Measurements from ENCODE around the gene GRID1.

Gene GRID1

GRCh38 chr10:86215712-86216111 is 150.9 kb downstream of the GRID1 start:
- no peak overlapping the region for H3K4me3 ChIP-seq (ENCODE audit: low read length)
- H3K36me3 ChIP-seq (ENCODE audit: control insufficient read depth, insufficient read depth, low read length, severe bottlenecking) = no peaks in the 10 kb centered on the region
- DNase-seq (ENCODE audit: low read depth) = no peak
- H3K4me1 ChIP-seq (ENCODE audit: control insufficient read depth, insufficient read depth, low read length) = no peaks in the 10 kb centered on the region
- peaks cover 8% of the 10 kb centered on the region for H3K27me3 ChIP-seq (replicated peaks; ENCODE audit: control insufficient read depth, insufficient read depth, low read length)
- H3K9me3 ChIP-seq (ENCODE audit: control insufficient read depth, low read length) = peaks cover 4% of the 10 kb centered on the region
- no peak overlapping the region for H3K9ac ChIP-seq (ENCODE audit: low read length)

DNA sequence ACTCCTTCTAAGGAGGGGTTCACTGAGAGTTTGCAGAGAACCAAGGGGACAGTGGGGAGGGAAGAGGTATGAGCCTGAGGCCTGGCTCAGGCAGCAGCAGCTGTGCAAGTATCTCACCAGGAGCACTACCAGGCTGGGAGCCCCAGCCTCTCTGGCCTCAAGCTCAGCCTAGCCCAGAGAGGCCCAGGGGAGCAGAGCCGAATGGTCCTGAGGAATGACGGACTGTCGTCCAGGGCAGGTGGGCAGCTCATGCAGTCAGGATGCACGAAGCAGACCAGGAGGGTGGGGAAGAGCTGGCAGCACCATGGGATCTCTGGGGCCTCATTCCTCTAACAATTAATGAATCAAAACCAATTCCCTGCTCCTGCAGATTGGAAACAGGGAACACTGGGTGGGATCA is 151.5 kb downstream of the GRID1 start:
- Histone ChIP-seq H3K4me3 (ENCODE audit: low read length) (no peak overlapping the region), H3K9ac (ENCODE audit: low read length) (no peak overlapping the region), H3K4me1 (ENCODE audit: control insufficient read depth, insufficient read depth, low read length) (no peaks in the 10 kb centered on the region), H3K36me3 (ENCODE audit: control insufficient read depth, insufficient read depth, low read length, severe bottlenecking) (no peaks in the 10 kb centered on the region), H3K27me3 (replicated peaks; ENCODE audit: control insufficient read depth, insufficient read depth, low read length) (peaks cover 6% of the 10 kb centered on the region), H3K9me3 (ENCODE audit: control insufficient read depth, low read length) (peaks cover 4% of the 10 kb centered on the region)
- no peak for DNase-seq (ENCODE audit: low read depth)

- Histone ChIP-seq H3K27me3 (replicated peaks; ENCODE audit: control insufficient read depth, insufficient read depth, low read length) (peaks cover 3% of the 10 kb centered on the region), H3K4me1 (ENCODE audit: control insufficient read depth, insufficient read depth, low read length) (no peaks in the 10 kb centered on the region), H3K9me3 (ENCODE audit: control insufficient read depth, low read length) (peaks cover 4% of the 10 kb centered on the region), H3K9ac (ENCODE audit: low read length) (no peak overlapping the region), H3K36me3 (ENCODE audit: control insufficient read depth, insufficient read depth, low read length, severe bottlenecking) (no peaks in the 10 kb centered on the region), H3K4me3 (ENCODE audit: low read length) (no peak overlapping the region)
- DNase-seq (ENCODE audit: low read depth) = no peak
Measured at GRCh38 chr10:86213148-86213547, 153.4 kb downstream of the GRID1 start.

DNA sequence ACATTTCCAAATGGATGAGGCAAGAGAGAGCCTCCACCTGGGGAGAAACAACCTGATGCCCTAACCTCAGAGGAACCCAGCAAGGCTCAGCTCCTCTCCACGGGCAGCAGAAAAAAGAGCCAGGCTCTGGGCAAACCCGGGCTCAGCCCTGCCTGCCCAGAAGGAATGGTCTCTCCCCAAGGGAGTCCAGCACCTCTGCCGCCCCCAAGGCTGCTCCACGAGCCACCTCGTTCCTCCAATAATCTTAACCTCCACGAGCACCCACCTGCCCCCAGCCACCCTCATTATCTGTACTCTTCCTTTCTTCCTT is 154.2 kb downstream of the GRID1 start:
- H3K4me3 ChIP-seq (ENCODE audit: low read length) = no peak overlapping the region
- H3K4me1 ChIP-seq (ENCODE audit: control insufficient read depth, insufficient read depth, low read length) = no peaks in the 10 kb centered on the region
- no peaks in the 10 kb centered on the region for H3K36me3 ChIP-seq (ENCODE audit: control insufficient read depth, insufficient read depth, low read length, severe bottlenecking)
- no peak overlapping the region for H3K9ac ChIP-seq (ENCODE audit: low read length)
- H3K27me3 ChIP-seq (replicated peaks; ENCODE audit: control insufficient read depth, insufficient read depth, low read length) = peaks cover 3% of the 10 kb centered on the region
- H3K9me3 ChIP-seq (ENCODE audit: control insufficient read depth, low read length) = peaks cover 4% of the 10 kb centered on the region
- DNase-seq (ENCODE audit: low read depth) = no peak

- Histone ChIP-seq H3K9me3 (ENCODE audit: control insufficient read depth, low read length) (peaks cover 4% of the 10 kb centered on the region), H3K4me3 (ENCODE audit: low read length) (no peak overlapping the region), H3K36me3 (ENCODE audit: control insufficient read depth, insufficient read depth, low read length, severe bottlenecking) (no peaks in the 10 kb centered on the region), H3K9ac (ENCODE audit: low read length) (no peak overlapping the region), H3K4me1 (ENCODE audit: control insufficient read depth, insufficient read depth, low read length) (no peaks in the 10 kb centered on the region), H3K27me3 (replicated peaks; ENCODE audit: control insufficient read depth, insufficient read depth, low read length) (peaks cover 3% of the 10 kb centered on the region)
- DNase-seq (ENCODE audit: low read depth) = no peak
Measured at GRCh38 chr10:86211691-86212390, 154.8 kb downstream of the GRID1 start.

GRCh38 chr10:86210416-86210815 is 156.2 kb downstream of the GRID1 start:
- H3K4me3 ChIP-seq (ENCODE audit: low read length) = no peak overlapping the region
- H3K27me3 ChIP-seq (replicated peaks; ENCODE audit: control insufficient read depth, insufficient read depth, low read length) = no peaks in the 10 kb centered on the region
- H3K9me3 ChIP-seq (ENCODE audit: control insufficient read depth, low read length) = no peaks in the 10 kb centered on the region
- no peaks in the 10 kb centered on the region for H3K36me3 ChIP-seq (ENCODE audit: control insufficient read depth, insufficient read depth, low read length, severe bottlenecking)
- H3K9ac ChIP-seq (ENCODE audit: low read length) = no peak overlapping the region
- DNase-seq (ENCODE audit: low read depth) = no peak
- no peaks in the 10 kb centered on the region for H3K4me1 ChIP-seq (ENCODE audit: control insufficient read depth, insufficient read depth, low read length)

GRCh38 chr10:86209726-86210125 is 156.9 kb downstream of the GRID1 start:
- Histone ChIP-seq H3K36me3 (ENCODE audit: control insufficient read depth, insufficient read depth, low read length, severe bottlenecking) (no peaks in the 10 kb centered on the region), H3K9ac (ENCODE audit: low read length) (no peak overlapping the region), H3K4me1 (ENCODE audit: control insufficient read depth, insufficient read depth, low read length) (no peaks in the 10 kb centered on the region), H3K9me3 (ENCODE audit: control insufficient read depth, low read length) (no peaks in the 10 kb centered on the region), H3K4me3 (ENCODE audit: low read length) (no peak overlapping the region), H3K27me3 (replicated peaks; ENCODE audit: control insufficient read depth, insufficient read depth, low read length) (no peaks in the 10 kb centered on the region)
- DNase-seq (ENCODE audit: low read depth) = no peak

- no peak for DNase-seq (ENCODE audit: low read depth)
- Histone ChIP-seq H3K9ac (ENCODE audit: low read length) (no peak overlapping the region), H3K36me3 (ENCODE audit: control insufficient read depth, insufficient read depth, low read length, severe bottlenecking) (no peaks in the 10 kb centered on the region), H3K4me3 (ENCODE audit: low read length) (no peak overlapping the region), H3K27me3 (replicated peaks; ENCODE audit: control insufficient read depth, insufficient read depth, low read length) (no peaks in the 10 kb centered on the region), H3K4me1 (ENCODE audit: control insufficient read depth, insufficient read depth, low read length) (no peaks in the 10 kb centered on the region), H3K9me3 (ENCODE audit: control insufficient read depth, low read length) (no peaks in the 10 kb centered on the region)
Measured at GRCh38 chr10:86207226-86207625, 159.4 kb downstream of the GRID1 start.

DNA sequence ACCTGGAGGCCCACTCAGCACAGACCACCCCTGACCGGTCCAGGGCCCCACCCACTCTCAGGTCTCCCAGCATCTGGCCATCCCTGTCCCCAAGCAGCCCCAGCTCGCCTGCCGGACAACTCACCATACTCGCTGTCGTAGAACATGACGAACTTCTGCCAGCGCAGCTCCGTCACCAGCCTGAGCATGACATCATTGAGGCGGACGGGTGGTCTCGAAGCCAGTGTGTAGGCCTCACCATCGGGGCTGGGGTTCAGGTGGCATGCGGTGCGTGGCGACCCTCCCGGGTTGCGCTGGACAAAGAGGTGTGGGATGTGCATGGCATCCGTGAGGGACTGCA is 160.4 kb downstream of the GRID1 start:
- H3K27me3 ChIP-seq (replicated peaks; ENCODE audit: control insufficient read depth, insufficient read depth, low read length) = no peaks in the 10 kb centered on the region
- no peak for DNase-seq (ENCODE audit: low read depth)

DNA sequence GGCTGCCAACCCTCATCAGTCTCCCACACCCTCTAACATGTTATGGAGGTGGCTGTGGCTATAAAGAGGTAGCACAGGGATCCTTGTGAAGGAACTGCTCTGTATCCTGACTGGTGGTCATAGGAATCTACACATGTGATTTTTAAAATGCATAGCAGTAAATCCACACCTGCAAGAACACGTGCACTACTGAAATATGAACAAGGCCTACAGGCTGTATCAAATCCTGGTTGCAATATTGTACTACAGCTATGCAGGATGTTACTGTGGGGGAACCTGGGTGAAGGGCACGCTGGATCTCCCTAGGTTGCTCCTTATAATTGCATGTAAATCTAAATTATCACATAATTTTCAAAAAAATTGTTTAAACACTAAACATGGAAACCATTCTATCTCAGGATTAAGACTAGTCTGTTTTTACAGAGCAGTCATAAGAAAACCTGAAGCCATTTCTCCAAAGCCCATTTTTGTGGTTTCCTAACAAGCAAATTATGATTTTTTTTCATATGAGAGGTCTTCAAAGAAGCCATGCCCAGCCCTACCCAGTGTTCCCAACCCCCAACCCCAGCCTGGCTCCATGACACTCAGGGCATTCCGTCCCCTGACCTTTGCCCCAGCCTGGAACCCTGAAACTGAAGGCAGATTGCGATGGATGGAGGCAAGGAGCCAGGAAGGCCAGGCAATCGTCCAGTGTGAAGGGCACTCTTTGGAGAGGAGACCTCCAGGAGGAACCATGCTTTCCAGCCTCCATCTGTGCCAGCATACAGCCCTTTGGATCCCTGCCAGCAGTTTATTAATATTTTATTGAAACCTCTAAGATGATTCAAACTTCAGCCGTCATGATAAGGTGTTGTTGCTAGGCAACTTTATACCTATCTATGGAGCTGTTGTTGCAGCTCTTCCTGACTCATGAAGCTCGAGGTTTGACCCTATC is 161.0 kb downstream of the GRID1 start:
- no peak overlapping the region for H3K4me3 ChIP-seq (ENCODE audit: low read length)
- no peaks in the 10 kb centered on the region for H3K27me3 ChIP-seq (replicated peaks; ENCODE audit: control insufficient read depth, insufficient read depth, low read length)
- H3K36me3 ChIP-seq (ENCODE audit: control insufficient read depth, insufficient read depth, low read length, severe bottlenecking) = no peaks in the 10 kb centered on the region
- DNase-seq (ENCODE audit: low read depth) = no peak
- peaks cover 6% of the 10 kb centered on the region for H3K9me3 ChIP-seq (ENCODE audit: control insufficient read depth, low read length)
- no peak overlapping the region for H3K9ac ChIP-seq (ENCODE audit: low read length)
- H3K4me1 ChIP-seq (ENCODE audit: control insufficient read depth, insufficient read depth, low read length) = no peaks in the 10 kb centered on the region

More for the DNA sequence above, 160.4 kb downstream of the GRID1 start:
- Histone ChIP-seq H3K9me3 (ENCODE audit: control insufficient read depth, low read length) (peaks cover under 1% of the 10 kb centered on the region), H3K4me1 (ENCODE audit: control insufficient read depth, insufficient read depth, low read length) (no peaks in the 10 kb centered on the region), H3K4me3 (ENCODE audit: low read length) (no peak overlapping the region), H3K36me3 (ENCODE audit: control insufficient read depth, insufficient read depth, low read length, severe bottlenecking) (no peaks in the 10 kb centered on the region), H3K9ac (ENCODE audit: low read length) (no peak overlapping the region)

DNA sequence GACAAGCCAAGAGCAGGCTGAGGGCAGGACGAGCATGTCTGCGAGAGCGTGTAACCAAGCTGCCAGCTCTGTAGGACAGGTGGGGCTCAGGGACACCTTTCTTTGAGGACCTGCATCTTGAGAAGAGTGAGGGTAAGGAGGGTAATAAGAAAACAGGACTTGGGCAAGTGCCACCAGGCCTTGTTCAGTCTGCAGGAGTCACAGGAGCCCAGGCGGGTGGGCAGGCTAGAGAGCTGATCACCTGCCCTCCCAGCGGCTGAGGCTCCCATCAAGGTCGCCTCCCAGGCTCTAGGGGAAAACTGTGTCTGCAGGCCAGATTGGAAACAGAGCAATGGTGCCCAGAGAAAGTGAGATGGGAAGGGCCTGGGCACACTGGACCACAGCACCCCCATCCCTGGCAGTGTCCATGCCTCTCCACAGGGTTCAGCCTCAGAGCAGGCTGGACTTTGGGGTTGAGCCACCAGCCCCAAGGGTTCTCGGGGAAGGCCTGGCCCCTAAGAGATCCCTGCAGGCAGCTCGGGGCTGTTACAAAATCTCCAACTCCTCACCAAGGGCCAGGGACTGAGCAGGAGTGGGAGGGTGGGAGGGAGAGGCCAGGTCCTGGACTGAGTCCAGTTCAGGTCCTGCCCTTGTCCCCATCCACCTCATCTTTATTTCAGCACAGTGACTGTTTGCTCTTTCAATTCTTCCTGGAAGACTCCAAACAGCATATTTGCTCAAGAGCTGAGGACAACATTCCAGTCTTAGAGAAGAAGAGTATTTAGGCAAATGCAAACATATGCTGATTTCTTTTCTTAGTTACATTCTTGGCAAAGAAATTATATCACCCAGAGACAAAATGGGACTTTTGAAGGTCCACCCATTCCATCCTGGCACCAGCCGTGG is 161.9 kb downstream of the GRID1 start:
- Histone ChIP-seq H3K9ac (ENCODE audit: low read length) (no peak overlapping the region), H3K27me3 (replicated peaks; ENCODE audit: control insufficient read depth, insufficient read depth, low read length) (no peaks in the 10 kb centered on the region)

More for the DNA sequence above, 161.9 kb downstream of the GRID1 start:
- Histone ChIP-seq H3K4me1 (ENCODE audit: control insufficient read depth, insufficient read depth, low read length) (no peaks in the 10 kb centered on the region), H3K36me3 (ENCODE audit: control insufficient read depth, insufficient read depth, low read length, severe bottlenecking) (no peaks in the 10 kb centered on the region), H3K4me3 (ENCODE audit: low read length) (no peak overlapping the region), H3K9me3 (ENCODE audit: control insufficient read depth, low read length) (peaks cover 6% of the 10 kb centered on the region)
- no peak for DNase-seq (ENCODE audit: low read depth)
